ENCODE data around the gene CHRNB2.

Gene CHRNB2

DNA sequence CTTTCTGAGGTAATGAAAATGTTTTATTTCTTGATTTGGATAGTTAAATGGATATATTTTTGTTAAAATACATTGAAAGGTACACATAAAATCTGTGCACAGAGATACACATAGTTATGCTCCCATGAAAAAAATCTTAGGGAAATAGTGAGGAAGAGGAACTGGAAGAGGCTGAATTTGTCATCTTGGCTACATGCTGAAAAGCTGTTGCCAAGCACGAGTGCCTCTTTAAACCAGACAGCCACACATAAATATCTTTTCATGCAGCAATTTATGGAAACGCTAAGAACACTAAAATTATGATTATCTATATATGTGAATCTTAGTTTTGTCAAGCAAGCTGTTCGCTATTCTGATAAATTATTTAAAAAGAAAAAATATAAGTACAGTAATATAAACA lies 53.2 kb downstream of the CHRNB2 start:
- TF ChIP-seq, protein P1, sequence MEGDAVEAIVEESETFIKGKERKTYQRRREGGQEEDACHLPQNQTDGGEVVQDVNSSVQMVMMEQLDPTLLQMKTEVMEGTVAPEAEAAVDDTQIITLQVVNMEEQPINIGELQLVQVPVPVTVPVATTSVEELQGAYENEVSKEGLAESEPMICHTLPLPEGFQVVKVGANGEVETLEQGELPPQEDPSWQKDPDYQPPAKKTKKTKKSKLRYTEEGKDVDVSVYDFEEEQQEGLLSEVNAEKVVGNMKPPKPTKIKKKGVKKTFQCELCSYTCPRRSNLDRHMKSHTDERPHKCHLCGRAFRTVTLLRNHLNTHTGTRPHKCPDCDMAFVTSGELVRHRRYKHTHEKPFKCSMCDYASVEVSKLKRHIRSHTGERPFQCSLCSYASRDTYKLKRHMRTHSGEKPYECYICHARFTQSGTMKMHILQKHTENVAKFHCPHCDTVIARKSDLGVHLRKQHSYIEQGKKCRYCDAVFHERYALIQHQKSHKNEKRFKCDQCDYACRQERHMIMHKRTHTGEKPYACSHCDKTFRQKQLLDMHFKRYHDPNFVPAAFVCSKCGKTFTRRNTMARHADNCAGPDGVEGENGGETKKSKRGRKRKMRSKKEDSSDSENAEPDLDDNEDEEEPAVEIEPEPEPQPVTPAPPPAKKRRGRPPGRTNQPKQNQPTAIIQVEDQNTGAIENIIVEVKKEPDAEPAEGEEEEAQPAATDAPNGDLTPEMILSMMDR (conservative IDR thresholded peaks at IDR 0.05; ENCODE audit: low read depth, low read length): no peak

DNA sequence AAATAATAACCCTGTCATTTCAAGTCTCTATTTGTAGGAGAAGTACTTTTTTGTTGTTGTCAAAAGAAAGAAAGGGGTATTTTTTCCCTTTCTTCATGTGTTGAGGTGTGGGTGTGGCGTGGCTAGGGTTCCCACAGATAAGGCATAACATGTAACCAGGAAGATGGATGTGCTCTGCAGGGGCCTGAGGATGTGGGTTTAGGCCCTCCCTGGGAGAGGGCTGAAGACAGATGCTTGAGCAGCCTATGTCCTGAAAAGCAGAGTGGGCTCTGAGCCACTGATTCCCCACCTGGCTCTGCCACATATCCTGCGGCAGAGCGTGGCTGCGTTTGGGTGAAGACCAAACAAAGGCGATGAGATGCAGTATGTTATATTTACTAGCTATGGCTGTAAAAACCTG lies 54.3 kb downstream of the CHRNB2 start:
- DNase-seq (ENCODE audit: low read depth): no peak
- TF ChIP-seq, protein P1 (conservative IDR thresholded peaks at IDR 0.05; ENCODE audit: low read depth, low read length): no peak
- no peak overlapping the region for H3K4me3 ChIP-seq (ENCODE audit: low read depth, low read length)

More for the DNA sequence above, 53.2 kb downstream of the CHRNB2 start:
- no peak overlapping the region for H3K4me3 ChIP-seq (ENCODE audit: low read depth, low read length)
- no peak for DNase-seq (ENCODE audit: low read depth)

DNA sequence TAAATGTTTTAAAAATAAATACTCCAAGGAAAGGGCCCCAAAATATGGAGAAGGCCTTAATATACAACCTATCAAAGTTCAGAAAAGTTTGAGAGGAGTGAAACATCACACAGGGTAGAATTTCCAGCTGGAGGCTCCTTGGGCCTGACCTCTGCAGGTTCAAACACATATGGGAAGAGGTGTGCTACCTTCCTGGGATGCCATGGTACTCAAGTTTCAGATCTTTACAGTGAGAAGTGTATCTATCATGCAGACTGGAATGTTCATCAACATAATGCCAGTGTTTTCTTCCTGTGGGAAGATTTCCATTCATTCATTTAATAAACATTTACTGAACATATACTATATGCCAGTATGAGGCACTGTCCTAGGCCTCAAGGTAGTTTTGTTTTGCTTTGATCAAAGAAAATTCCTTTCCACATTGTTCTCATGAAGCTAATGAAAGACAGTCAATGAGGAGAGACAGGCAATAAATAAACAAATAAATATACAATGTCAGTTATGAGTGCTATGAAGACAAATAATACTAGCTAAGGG lies 55.0 kb downstream of the CHRNB2 start:
- TF ChIP-seq, protein P1 (conservative IDR thresholded peaks at IDR 0.05; ENCODE audit: low read depth, low read length): no peak
- H3K4me3 ChIP-seq (ENCODE audit: low read depth, low read length): no peak overlapping the region
- no peak for DNase-seq (ENCODE audit: low read depth)

DNA sequence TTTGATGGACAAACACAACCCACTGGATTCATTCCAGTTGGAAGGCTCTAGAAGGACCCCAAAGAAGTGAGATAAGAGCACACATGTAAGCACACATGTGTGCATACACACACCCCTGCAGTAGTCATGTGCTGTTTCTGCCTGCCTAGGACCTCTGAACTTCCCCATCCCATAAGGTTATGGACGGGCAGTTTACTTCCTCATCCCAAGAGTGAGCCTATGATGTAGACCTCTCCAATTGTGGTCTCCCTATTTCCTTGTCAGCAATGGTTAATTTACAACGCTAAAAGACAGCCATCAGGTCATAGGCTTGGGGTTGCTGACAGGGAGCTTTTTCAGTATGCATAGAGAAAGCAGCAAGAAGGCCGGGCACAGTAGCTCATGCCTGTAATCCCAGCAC lies 55.8 kb downstream of the CHRNB2 start:
- TF ChIP-seq, protein P1 (conservative IDR thresholded peaks at IDR 0.05; ENCODE audit: low read depth, low read length): no peak
- DNase-seq (ENCODE audit: low read depth): no peak
- H3K4me3 ChIP-seq (ENCODE audit: low read depth, low read length): no peak overlapping the region

DNA sequence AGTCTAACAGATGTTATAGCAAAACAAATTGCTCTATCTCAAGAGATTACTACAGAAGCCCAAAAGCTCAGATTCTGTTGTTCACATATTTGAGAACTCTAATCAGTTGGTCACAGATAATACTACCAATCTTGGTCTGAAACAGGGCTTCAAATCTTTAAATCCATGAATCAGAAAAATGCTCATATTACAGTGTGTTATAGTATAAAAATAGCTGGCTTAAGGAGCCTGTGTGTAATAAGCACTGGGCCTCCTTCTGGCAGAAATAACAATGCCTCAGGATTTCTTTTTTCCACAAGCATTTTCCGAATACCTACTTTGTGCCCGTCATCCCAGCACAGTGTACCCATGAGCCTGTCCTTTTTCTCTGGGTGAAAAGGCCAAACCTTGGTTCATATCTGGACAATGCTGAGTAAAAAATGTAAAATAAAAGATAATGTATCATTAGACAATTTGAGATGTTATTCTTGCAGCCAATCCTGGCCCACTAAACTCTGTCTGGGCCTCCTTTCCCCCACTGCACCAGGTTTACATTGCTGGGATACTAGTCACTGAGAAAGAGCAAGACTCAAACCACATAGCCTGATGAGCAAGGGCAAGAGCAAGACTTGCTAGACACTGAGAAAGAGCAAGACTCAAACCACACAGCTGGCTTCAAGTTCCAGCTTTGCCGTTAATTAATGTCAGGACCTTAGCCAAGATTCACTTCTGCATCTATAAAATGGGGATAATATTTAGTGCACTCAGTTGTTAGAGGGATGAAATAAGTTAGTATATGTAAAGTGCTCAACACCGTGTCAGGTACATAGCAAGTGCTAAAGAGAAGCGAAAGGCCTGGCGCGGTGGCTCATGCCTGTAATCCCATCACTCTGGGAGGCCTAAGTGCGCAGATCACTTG lies 57.4 kb downstream of the CHRNB2 start:
- peak; percentile 71 for DNase-seq (ENCODE audit: low read depth)
- TF ChIP-seq, protein P1 (conservative IDR thresholded peaks at IDR 0.05; ENCODE audit: low read depth, low read length): peak; percentile 3
- no peak overlapping the region for H3K4me3 ChIP-seq (ENCODE audit: low read depth, low read length)

DNA sequence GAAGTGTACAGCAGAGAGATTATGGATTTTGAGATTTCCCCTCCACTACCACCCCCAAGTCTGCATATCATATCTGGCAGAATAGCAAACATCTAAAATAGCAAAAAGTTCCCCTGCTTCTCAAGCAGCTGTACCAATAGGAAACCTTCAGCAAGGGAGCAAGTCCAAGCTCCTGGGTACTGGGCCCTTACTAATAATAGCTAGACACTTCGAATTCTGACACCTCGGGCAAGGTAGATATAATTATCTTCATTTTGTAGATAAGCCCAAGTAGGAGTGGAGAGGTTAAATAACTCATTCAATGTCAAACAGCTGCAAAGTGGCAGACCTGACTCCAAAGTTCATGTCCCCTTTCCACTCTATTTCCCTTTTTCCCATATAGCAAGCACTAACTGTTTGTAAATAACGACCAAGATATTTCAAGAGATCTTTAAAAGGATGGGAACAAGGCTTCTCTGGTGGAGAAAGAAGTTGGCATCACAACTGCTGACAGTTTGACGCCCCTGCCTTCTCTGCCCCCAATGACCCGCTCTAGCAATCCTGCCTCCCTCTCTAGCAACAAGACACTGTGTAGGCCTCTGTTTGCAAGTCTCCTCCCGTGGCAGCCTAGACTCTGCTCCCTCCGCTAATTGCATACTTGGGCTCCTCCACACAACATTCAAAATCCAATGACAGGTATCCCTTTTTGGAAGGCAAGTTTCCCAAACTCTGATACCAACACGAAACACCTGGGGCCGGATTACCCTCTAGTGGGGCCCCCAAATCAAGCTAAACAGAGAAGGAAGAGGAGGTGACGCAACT lies 59.1 kb downstream of the CHRNB2 start:
- TF ChIP-seq, protein P1 (conservative IDR thresholded peaks at IDR 0.05; ENCODE audit: low read depth, low read length): no peak
- peak; percentile 36 for DNase-seq (ENCODE audit: low read depth)
- peak overlapping the region; percentile 95 for H3K4me3 ChIP-seq (ENCODE audit: low read depth, low read length)
